Tibial nerve (tissue), 3 donors: ENCODE measurements around the gene DPM2.

Experiments used
- POLR2A ChIP-seq, 2 donors: fragments of 450-650 bp; IDR thresholded peaks; one replicate each; pipeline ENCODE4 v1.6.1; 2017; ENCODE audit warnings: antibody characterized with exemption in 2 of 2, mild to moderate bottlenecking in 2 of 2, moderate library complexity in 2 of 2
- TF ChIP-seq, protein P1 (sequence below), 5 experiments: fragments of 200-600 bp in 3 of 5; fragments of 450-650 bp in 2 of 5; sonication (generic) in 3 of 5; IDR thresholded peaks; one replicate each; pipeline ENCODE4 v1.5.1; 2016 to 2019; ENCODE audit warnings: antibody characterized with exemption in 5 of 5, mild to moderate bottlenecking in 3 of 5, moderate library complexity in 2 of 5

DNA sequence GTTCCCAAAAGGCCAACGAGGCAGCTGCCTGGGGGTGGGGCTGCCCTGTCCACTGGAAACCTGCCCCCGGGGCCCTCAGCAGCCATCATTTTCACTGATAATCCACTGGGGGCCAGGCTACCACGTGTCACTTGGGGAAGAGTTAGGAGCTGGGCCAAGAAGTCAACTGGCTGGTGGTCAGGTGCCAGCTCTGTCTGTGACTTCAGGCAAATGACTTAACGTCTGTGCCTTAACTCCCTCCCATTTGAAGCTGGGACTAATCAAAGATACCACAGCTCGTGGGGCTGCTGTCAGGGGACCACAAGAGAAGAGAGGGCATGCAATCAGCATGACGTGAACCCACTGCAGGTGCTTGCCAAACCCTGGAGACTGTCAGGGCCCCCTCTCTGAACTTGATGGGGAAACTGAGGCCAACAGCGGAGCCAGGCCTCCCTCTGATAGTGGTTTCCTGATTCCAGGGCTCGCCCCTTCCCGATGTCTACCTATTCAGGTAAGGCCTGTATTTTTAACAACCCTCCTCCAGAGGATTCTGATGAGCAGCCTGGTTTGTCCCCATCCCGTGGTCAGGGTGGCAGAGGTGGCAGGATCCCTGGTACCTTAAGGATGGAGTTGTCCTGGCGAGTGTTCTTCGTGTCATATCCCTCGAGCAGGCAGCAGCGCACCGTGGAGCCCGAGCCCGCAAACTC lies 12.3 kb upstream of the DPM2 start:
- TF ChIP-seq, protein P1, sequence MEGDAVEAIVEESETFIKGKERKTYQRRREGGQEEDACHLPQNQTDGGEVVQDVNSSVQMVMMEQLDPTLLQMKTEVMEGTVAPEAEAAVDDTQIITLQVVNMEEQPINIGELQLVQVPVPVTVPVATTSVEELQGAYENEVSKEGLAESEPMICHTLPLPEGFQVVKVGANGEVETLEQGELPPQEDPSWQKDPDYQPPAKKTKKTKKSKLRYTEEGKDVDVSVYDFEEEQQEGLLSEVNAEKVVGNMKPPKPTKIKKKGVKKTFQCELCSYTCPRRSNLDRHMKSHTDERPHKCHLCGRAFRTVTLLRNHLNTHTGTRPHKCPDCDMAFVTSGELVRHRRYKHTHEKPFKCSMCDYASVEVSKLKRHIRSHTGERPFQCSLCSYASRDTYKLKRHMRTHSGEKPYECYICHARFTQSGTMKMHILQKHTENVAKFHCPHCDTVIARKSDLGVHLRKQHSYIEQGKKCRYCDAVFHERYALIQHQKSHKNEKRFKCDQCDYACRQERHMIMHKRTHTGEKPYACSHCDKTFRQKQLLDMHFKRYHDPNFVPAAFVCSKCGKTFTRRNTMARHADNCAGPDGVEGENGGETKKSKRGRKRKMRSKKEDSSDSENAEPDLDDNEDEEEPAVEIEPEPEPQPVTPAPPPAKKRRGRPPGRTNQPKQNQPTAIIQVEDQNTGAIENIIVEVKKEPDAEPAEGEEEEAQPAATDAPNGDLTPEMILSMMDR (IDR thresholded peaks at IDR 0.05), result no peak
- TF ChIP-seq POLR2A (IDR thresholded peaks at IDR 0.05), result no peak
